Activated naive CD4-positive, alpha-beta T cell treated with anti-CD3 and anti-CD28 coated beads, Interleukin-2, amount 50 U/mL, for 72 hours (primary cell): ENCODE data around the gene USP20. TPM values are rescaled to one million over a fixed set of nuclear protein-coding genes. Genes with fewer than 3 reads are reported as not detected.

ENCODE experiments used
- ATAC-seq, 2 donors: fragments of 150-1000 bp; cut with Tn5 transposase; 2 replicates each; pipeline ENCODE4 v1.10.0; 2021; ENCODE audit warnings: mild to moderate bottlenecking in 2 of 2, moderate library complexity in 2 of 2
- DNase-seq, 2 donors: peaks; one replicate each; pipeline ENCODE4 v3.0.0; 2021 to 2022; ENCODE audit warnings: low spot score in 2 of 2
- H3K27ac Mint-ChIP-seq, 2 donors: one replicate each; pipeline ENCODE4 v1.8.0; 2022; ENCODE audit warnings: mild to moderate bottlenecking in 2 of 2, mixed read lengths in 2 of 2
- H3K36me3 Mint-ChIP-seq, 2 donors: one replicate each; pipeline ENCODE4 v1.8.0; 2022; ENCODE audit warnings: mixed read lengths in 2 of 2
- H3K9me3 Mint-ChIP-seq, 2 donors: one replicate each; pipeline ENCODE4 v1.8.0; 2022; ENCODE audit warnings: mixed read lengths in 2 of 2
- total RNA-seq, 2 donors: library from RNA; stranded (reverse); gene quantifications; one replicate each; pipeline ENCODE4 v1.2.3, GENCODE V29; 2022

The USP20 gene
- total RNA-seq, 2 donors from 2014 or later = 50.7 to 58.5 TPM

GRCh38 chr9:129814432-129815223 is 20.6 kb upstream of the USP20 start:
- DNase-seq = no peak
- no peak for ATAC-seq
- Mint-ChIP-seq H3K9me3 (no peaks in the 10 kb centered on the region), H3K27ac (peak overlapping the region; percentile 38 to 77), H3K36me3 (peaks cover 9 to 22% of the 10 kb centered on the region in 2 donors)

GRCh38 chr9:129815278-129815677 is 20.0 kb upstream of the USP20 start:
- ATAC-seq (peak in 1 of 2 donors; percentile 11), DNase-seq (no peak)
- Mint-ChIP-seq H3K36me3 (peaks cover 9 to 22% of the 10 kb centered on the region in 2 donors), H3K27ac (peak overlapping the region; percentile 38 to 77), H3K9me3 (no peaks in the 10 kb centered on the region)

GRCh38 chr9:129816501-129817435 is 18.5 kb upstream of the USP20 start:
- Mint-ChIP-seq H3K36me3 (peaks cover 9 to 17% of the 10 kb centered on the region in 2 donors), H3K27ac (peak overlapping the region; percentile 38 to 72), H3K9me3 (no peaks in the 10 kb centered on the region)
- no peak for DNase-seq
- ATAC-seq = no peak

- ATAC-seq = peak; percentile 10 to 48
- peaks cover 16 to 20% of the 10 kb centered on the region in 2 donors for H3K36me3 Mint-ChIP-seq
- peak in 1 of 2 donors; percentile 18 for DNase-seq
- no peaks in the 10 kb centered on the region for H3K9me3 Mint-ChIP-seq
- H3K27ac Mint-ChIP-seq = peak overlapping the region; percentile 72 to 87
Observed at GRCh38 chr9:129822898-129823541, 12.2 kb upstream of the USP20 start.

GRCh38 chr9:129823542-129823934 is 11.7 kb upstream of the USP20 start:
- no peaks in the 10 kb centered on the region for H3K9me3 Mint-ChIP-seq
- H3K27ac Mint-ChIP-seq = peak overlapping the region; percentile 72 to 87
- DNase-seq (no peak), ATAC-seq (peak; percentile 49)
- H3K36me3 Mint-ChIP-seq = peaks cover 14 to 18% of the 10 kb centered on the region in 2 donors

GRCh38 chr9:129823935-129824601 is 11.2 kb upstream of the USP20 start, which contains the start of gene TOR1A:
TOR1A (minus strand) TSS chr9:129824136; CDS start chr9:129824085, 51 bp downstream.
- H3K36me3 Mint-ChIP-seq = peaks cover 8 to 13% of the 10 kb centered on the region in 2 donors
- ATAC-seq (peak; percentile 89 to 91), DNase-seq (peak; percentile 91 to 93)
- peak within 1 kb of the TSS; percentile 87 to 90 for H3K27ac Mint-ChIP-seq
- no peaks in the 10 kb centered on the region for H3K9me3 Mint-ChIP-seq

- Mint-ChIP-seq H3K9me3 (no peaks in the 10 kb centered on the region), H3K36me3 (peaks cover 14 to 18% of the 10 kb centered on the region in 2 donors), H3K27ac (no peak overlapping the region)
- no peak for ATAC-seq
- DNase-seq = no peak
Observed at GRCh38 chr9:129826344-129826743, 8.9 kb upstream of the USP20 start.

- DNase-seq (no peak), ATAC-seq (no peak)
- H3K36me3 Mint-ChIP-seq = peaks cover 14 to 18% of the 10 kb centered on the region in 2 donors
- no peak overlapping the region for H3K27ac Mint-ChIP-seq
- H3K9me3 Mint-ChIP-seq = no peaks in the 10 kb centered on the region
Observed at GRCh38 chr9:129826759-129827158, 8.5 kb upstream of the USP20 start.

GRCh38 chr9:129828051-129828450 is 7.2 kb upstream of the USP20 start:
- no peak for ATAC-seq
- Mint-ChIP-seq H3K9me3 (no peaks in the 10 kb centered on the region), H3K27ac (peak overlapping the region in 1 of 2 donors; percentile 74), H3K36me3 (peaks cover 7 to 8% of the 10 kb centered on the region in 2 donors)
- no peak for DNase-seq

- H3K36me3 Mint-ChIP-seq = peaks cover 13 to 16% of the 10 kb centered on the region in 2 donors
- no peak for ATAC-seq
- no peaks in the 10 kb centered on the region for H3K9me3 Mint-ChIP-seq
- DNase-seq = no peak
- H3K27ac Mint-ChIP-seq = peak overlapping the region in 1 of 2 donors; percentile 36
Observed at GRCh38 chr9:129828969-129829368, 6.3 kb upstream of the USP20 start.

GRCh38 chr9:129832982-129833381 is 2.3 kb upstream of the USP20 start:
- Mint-ChIP-seq H3K27ac (no peak overlapping the region), H3K9me3 (no peaks in the 10 kb centered on the region), H3K36me3 (peaks cover 37 to 49% of the 10 kb centered on the region in 2 donors)
- DNase-seq = no peak
- ATAC-seq = no peak

GRCh38 chr9:129834489-129835127 is 650 bp upstream of the USP20 start:
- Mint-ChIP-seq H3K9me3 (no peaks in the 10 kb centered on the region), H3K36me3 (peaks cover 37 to 43% of the 10 kb centered on the region in 2 donors), H3K27ac (peak overlapping the region; percentile 89 to 99)
- DNase-seq (peak in 1 of 2 donors; percentile 49), ATAC-seq (peak in 1 of 2 donors; percentile 4)

- H3K36me3 Mint-ChIP-seq = peaks cover 33 to 43% of the 10 kb centered on the region in 2 donors
- DNase-seq (peak in 1 of 2 donors; percentile 17), ATAC-seq (peak in 1 of 2 donors; percentile 9)
- H3K27ac Mint-ChIP-seq = peak overlapping the region; percentile 89 to 97
- H3K9me3 Mint-ChIP-seq = no peaks in the 10 kb centered on the region
Observed at GRCh38 chr9:129835860-129836223, 584 bp downstream of the USP20 start.

- no peak for ATAC-seq
- H3K27ac Mint-ChIP-seq = peak overlapping the region; percentile 89 to 97
- no peaks in the 10 kb centered on the region for H3K9me3 Mint-ChIP-seq
- H3K36me3 Mint-ChIP-seq = peaks cover 30 to 43% of the 10 kb centered on the region in 2 donors
- DNase-seq = peak in 1 of 2 donors; percentile 36
Observed at GRCh38 chr9:129836311-129837007, 1.2 kb downstream of the USP20 start.

- H3K36me3 Mint-ChIP-seq = peaks cover 25 to 35% of the 10 kb centered on the region in 2 donors
- peak overlapping the region; percentile 96 for H3K27ac Mint-ChIP-seq
- H3K9me3 Mint-ChIP-seq = no peaks in the 10 kb centered on the region
- ATAC-seq (peak; percentile 68 to 79), DNase-seq (peak; percentile 50 to 78)
Observed at GRCh38 chr9:129838707-129839259, 3.5 kb downstream of the USP20 start.
